ENCODE measurements around the gene NR6A1. TPM values are rescaled to one million over a fixed set of nuclear protein-coding genes. Genes with fewer than 3 reads are reported as not detected.

Gene NR6A1
- polyA plus RNA-seq, 1 experiment: 0.25 TPM

DNA sequence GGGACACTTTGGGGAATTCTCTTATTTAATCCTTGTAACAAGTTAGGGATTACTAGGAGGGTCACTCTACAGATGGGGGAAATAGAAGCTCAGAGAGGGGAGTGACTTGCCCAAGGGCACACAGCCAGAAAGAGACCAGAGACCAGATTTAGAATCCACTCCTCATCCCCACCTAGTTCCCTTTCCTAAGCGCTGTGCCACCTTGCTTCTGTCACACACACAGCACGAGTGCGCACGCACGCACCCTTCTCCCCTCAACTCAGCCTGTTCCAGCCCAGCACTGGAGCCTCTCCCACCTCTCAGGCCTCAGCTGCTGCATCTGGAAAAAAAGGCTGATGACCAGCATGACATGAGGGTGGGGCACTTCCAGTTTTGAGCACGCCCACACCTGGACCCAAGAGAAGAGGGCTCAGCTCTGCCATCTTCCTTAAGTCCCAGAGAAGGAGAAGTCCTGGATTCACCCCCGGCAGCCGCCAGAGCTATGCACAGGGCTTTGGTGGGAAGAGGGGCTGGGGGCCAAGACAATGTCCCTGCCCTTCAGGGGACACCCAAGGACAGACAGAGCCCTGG lies 282.4 kb downstream of the NR6A1 start:
- ChIA-PET POLR2A (no interaction called here), CTCF (interaction anchor here (0.8 to 1.2 kb wide), 2 partner anchors 10 to 69 kb away, joined by 3 read pairs; no protein-coding TSS in a partner anchor)
- H3K27me3 ChIP-seq (ENCODE audit: control insufficient read depth, insufficient read depth, low read length): peaks cover 37% of the 10 kb centered on the region
- H3K4me3 ChIP-seq (ENCODE audit: low read depth, low read length): no peak overlapping the region
- H3K36me3 ChIP-seq (ENCODE audit: control insufficient read depth, insufficient read depth, low read length): no peaks in the 10 kb centered on the region
- no peak for TF ChIP-seq CTCF (IDR thresholded peaks at IDR 0.05; ENCODE audit: insufficient read depth, low read depth, low read length)
- no peak for DNase-seq (ENCODE audit: low read depth)

DNA sequence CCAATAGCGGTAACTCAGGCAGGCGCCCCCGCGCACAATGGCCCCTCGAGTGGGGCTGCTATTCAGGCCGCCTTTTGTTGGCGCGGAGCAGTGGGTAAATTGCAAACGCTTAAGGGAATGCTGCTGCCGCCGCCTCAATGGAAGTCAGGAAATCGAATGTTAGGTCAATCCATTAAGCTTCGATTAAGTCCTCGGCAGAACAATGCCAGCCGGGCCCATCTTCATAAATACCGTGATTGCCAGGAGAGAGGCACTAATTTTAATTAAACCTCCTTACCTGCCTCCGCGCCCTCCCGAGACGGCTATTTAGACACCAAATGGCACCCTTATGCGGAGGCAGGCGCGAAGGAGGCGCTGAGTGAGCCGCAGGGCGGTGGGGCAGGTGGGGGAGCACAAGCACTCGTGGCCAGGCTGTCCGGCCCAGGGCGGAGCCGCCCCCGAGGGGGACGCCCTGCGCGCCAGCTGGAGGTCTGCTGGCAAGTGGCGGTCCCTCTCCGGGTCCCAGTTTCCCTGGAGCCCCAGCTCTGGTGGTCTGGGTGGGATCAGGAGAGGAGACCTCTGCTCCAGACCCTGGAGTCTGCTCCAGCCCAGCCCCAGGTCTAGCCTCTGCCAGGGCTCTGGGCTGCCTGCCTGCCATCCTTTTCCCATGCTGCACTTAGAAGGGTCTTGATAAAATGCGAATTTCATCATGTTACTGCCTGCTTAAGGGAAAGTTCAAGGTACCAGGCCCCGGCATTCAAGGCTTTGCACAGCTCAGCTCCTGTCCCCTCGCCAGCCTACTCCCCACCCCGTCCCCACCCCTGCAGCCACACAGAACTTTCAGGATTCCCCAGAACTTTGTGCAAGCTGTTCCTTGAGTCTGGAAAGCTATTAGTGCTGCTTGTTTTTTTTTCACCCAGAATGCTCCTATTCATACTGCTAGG lies 283.6 kb downstream of the NR6A1 start:
- no peak for DNase-seq (ENCODE audit: low read depth)
- no peak for TF ChIP-seq CTCF (IDR thresholded peaks at IDR 0.05; ENCODE audit: insufficient read depth, low read depth, low read length)
- no peak overlapping the region for H3K4me3 ChIP-seq (ENCODE audit: low read depth, low read length)
- peaks cover 39% of the 10 kb centered on the region for H3K27me3 ChIP-seq (ENCODE audit: control insufficient read depth, insufficient read depth, low read length)
- ChIA-PET POLR2A (no interaction called here), CTCF (interaction anchor here (0.6 kb wide), 1 partner anchor 854 kb away, joined by 3 read pairs; no protein-coding TSS in a partner anchor)
- no peaks in the 10 kb centered on the region for H3K36me3 ChIP-seq (ENCODE audit: control insufficient read depth, insufficient read depth, low read length)

GRCh38 chr9:124486778-124487259 lies 284.3 kb downstream of the NR6A1 start:
- peaks cover 40% of the 10 kb centered on the region for H3K27me3 ChIP-seq (ENCODE audit: control insufficient read depth, insufficient read depth, low read length)
- no peak for TF ChIP-seq CTCF (IDR thresholded peaks at IDR 0.05; ENCODE audit: insufficient read depth, low read depth, low read length)
- CTCF ChIA-PET: no interaction called here

DNA sequence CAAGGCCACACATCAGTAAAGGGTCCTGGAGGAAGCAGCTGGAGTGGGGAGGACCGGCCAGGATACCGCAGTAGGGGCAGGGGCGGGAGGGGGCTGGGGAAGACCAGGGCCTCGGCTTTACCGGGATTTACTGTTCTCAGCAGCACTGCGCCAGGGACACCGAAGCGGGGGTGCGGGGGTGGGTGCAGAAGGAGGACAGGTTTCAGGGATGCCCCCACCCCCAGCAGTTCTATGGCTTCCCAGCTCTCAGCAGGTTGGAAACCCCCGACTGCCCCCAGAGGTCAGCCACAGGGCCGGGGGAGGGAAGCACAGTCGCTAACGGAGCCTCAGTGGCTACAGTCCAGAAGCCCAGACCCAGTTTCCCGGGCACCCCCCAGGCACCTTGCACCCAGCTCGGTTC lies 285.2 kb downstream of the NR6A1 start:
- no peaks in the 10 kb centered on the region for H3K36me3 ChIP-seq (ENCODE audit: control insufficient read depth, insufficient read depth, low read length)
- no peak for DNase-seq (ENCODE audit: low read depth)
- H3K27me3 ChIP-seq (ENCODE audit: control insufficient read depth, insufficient read depth, low read length): peaks cover 41% of the 10 kb centered on the region
- POLR2A ChIA-PET: interaction anchor here (0.6 kb wide), 1 partner anchor 8 kb away, joined by 7 read pairs; no protein-coding TSS in a partner anchor
- H3K4me3 ChIP-seq (ENCODE audit: low read depth, low read length): no peak overlapping the region
- CTCF ChIA-PET: no interaction called here
- no peak for TF ChIP-seq CTCF (IDR thresholded peaks at IDR 0.05; ENCODE audit: insufficient read depth, low read depth, low read length)

More at GRCh38 chr9:124486778-124487259, 284.3 kb downstream of the NR6A1 start:
- H3K36me3 ChIP-seq (ENCODE audit: control insufficient read depth, insufficient read depth, low read length): no peaks in the 10 kb centered on the region
- H3K4me3 ChIP-seq (ENCODE audit: low read depth, low read length): no peak overlapping the region
- no peak for DNase-seq (ENCODE audit: low read depth)
- POLR2A ChIA-PET: no interaction called here

GRCh38 chr9:124485201-124485600 lies 285.9 kb downstream of the NR6A1 start:
- H3K36me3 ChIP-seq (ENCODE audit: control insufficient read depth, insufficient read depth, low read length): no peaks in the 10 kb centered on the region
- H3K27me3 ChIP-seq (ENCODE audit: control insufficient read depth, insufficient read depth, low read length): peaks cover 39% of the 10 kb centered on the region
- H3K4me3 ChIP-seq (ENCODE audit: low read depth, low read length): no peak overlapping the region
- ChIA-PET CTCF (no interaction called here), POLR2A (no interaction called here)
- no peak for TF ChIP-seq CTCF (IDR thresholded peaks at IDR 0.05; ENCODE audit: insufficient read depth, low read depth, low read length)
- DNase-seq (ENCODE audit: low read depth): no peak

Data from BJ (cell line).